ENCODE data around the gene LRRC74B.

- TF ChIP-seq CTCF (conservative IDR thresholded peaks at IDR 0.05; ENCODE audit: low read depth, low read length) (no peak), EZH2 (IDR thresholded peaks at IDR 0.05; ENCODE audit: low read length, unreplicated experiment) (no peak), EZH2phosphoT487 (IDR thresholded peaks at IDR 0.05; ENCODE audit: borderline replicate concordance, low read length) (no peak)
Measured at GRCh38 chr22:21106000-21106399, 60.3 kb downstream of the LRRC74B start.

Measured in PC-3 (cell line).